Liver (tissue), 9 donors: Measurements from ENCODE around the gene DNM2. TPM values are rescaled to one million over a fixed set of nuclear protein-coding genes. Genes with fewer than 3 reads are reported as not detected.

ENCODE experiments used
- DNase-seq: peaks from one replicate; pipeline ENCODE4 v3.0.0-alpha.2; 2017; ENCODE audit warnings: low spot score
- H3K27ac ChIP-seq, 2 donors: one replicate each; pipeline ENCODE4 v1.7.0; 2013; ENCODE audit warnings: inconsistent platforms in 2 of 2, low read length in 2 of 2, control low read depth in 1 of 2, low read depth in 1 of 2, mild to moderate bottlenecking in 1 of 2
- H3K27me3 ChIP-seq, 4 donors: one replicate each; pipeline versions ENCODE4 v1.6.1 to v1.7.0; 2013; ENCODE audit warnings: low read length in 3 of 4, inconsistent platforms in 1 of 4, mild to moderate bottlenecking in 1 of 4, moderate library complexity in 1 of 4; ENCODE audit not compliant: control insufficient read depth in 4 of 4, insufficient read depth in 4 of 4
- H3K36me3 ChIP-seq, 4 donors: one replicate each; pipeline versions ENCODE4 v1.6.1 to v1.7.0; 2013; ENCODE audit warnings: low read length in 3 of 4, mild to moderate bottlenecking in 3 of 4, low read depth in 1 of 4, moderate library complexity in 1 of 4; ENCODE audit not compliant: control insufficient read depth in 4 of 4, insufficient read depth in 3 of 4
- H3K4me1 ChIP-seq, 4 donors: one replicate each; pipeline versions ENCODE4 v1.6.1 to v1.7.0; 2013; ENCODE audit warnings: low read length in 3 of 4, mild to moderate bottlenecking in 3 of 4, moderate library complexity in 1 of 4; ENCODE audit not compliant: control insufficient read depth in 4 of 4, insufficient read depth in 4 of 4
- H3K4me3 ChIP-seq, 3 donors: one replicate each; pipeline versions ENCODE4 v1.6.1 to v1.7.0; 2013; ENCODE audit warnings: low read length in 3 of 3, control low read depth in 1 of 3, low read depth in 1 of 3, mild to moderate bottlenecking in 1 of 3
- H3K9ac ChIP-seq, 2 donors: one replicate each; pipeline ENCODE4 v1.7.0; 2013; ENCODE audit warnings: low read length in 2 of 2, mild to moderate bottlenecking in 2 of 2, moderate library complexity in 2 of 2, control low read depth in 1 of 2, low read depth in 1 of 2
- H3K9me3 ChIP-seq, 4 donors: one replicate each; pipeline versions ENCODE4 v1.6.1 to v1.7.0; 2013; ENCODE audit warnings: low read length in 3 of 4; ENCODE audit not compliant: control insufficient read depth in 4 of 4
- ATF3 ChIP-seq: IDR thresholded peaks from 2 replicates; pipeline ENCODE4 v1.6.1; 2016; ENCODE audit warnings: antibody characterized with exemption
- CTCF ChIP-seq: fragments of 150-350 bp; IDR thresholded peaks from 2 replicates; pipeline ENCODE4 v1.5.1; 2017; ENCODE audit warnings: improper control_type of control experiment, low read depth, low read length; ENCODE audit not compliant: missing input control
- FOXA1 ChIP-seq: IDR thresholded peaks from 2 replicates; pipeline ENCODE4 v1.6.1; 2016; ENCODE audit warnings: antibody characterized with exemption
- FOXA2 ChIP-seq: IDR thresholded peaks from 2 replicates; pipeline ENCODE4 v1.6.1; 2016; ENCODE audit warnings: antibody characterized with exemption
- GABPA ChIP-seq, 2 donors: IDR thresholded peaks in 1 of 2; conservative IDR thresholded peaks in 1 of 2; 2 replicates each; pipeline ENCODE4 v1.6.1; 2016; ENCODE audit warnings: antibody characterized with exemption in 2 of 2, mild to moderate bottlenecking in 1 of 2, moderate library complexity in 1 of 2
- HNF4A ChIP-seq, 2 donors: conservative IDR thresholded peaks; 2 replicates each; pipeline ENCODE4 v1.6.1; 2016; ENCODE audit warnings: antibody characterized with exemption in 2 of 2, mild to moderate bottlenecking in 2 of 2
- HNF4G ChIP-seq: IDR thresholded peaks from 2 replicates; pipeline ENCODE4 v1.6.1; 2016; ENCODE audit warnings: antibody characterized with exemption
- JUND ChIP-seq, 2 donors: IDR thresholded peaks; 2 replicates each; pipeline ENCODE4 v1.6.1; 2016; ENCODE audit warnings: antibody characterized with exemption in 2 of 2
- NR2F2 ChIP-seq: IDR thresholded peaks from 2 replicates; pipeline ENCODE4 v1.6.1; 2016; ENCODE audit warnings: antibody characterized with exemption
- RAD21 ChIP-seq, 2 donors: IDR thresholded peaks; 2 replicates each; pipeline ENCODE4 v1.6.1; 2016; ENCODE audit warnings: antibody characterized with exemption in 2 of 2, mild to moderate bottlenecking in 2 of 2
- RXRA ChIP-seq, 2 donors: IDR thresholded peaks; 2 replicates each; pipeline ENCODE4 v1.6.1; 2017 to 2018; ENCODE audit warnings: antibody characterized with exemption in 2 of 2, mild to moderate bottlenecking in 1 of 2
- SP1 ChIP-seq: IDR thresholded peaks from 2 replicates; pipeline ENCODE4 v1.6.1; 2018; ENCODE audit warnings: antibody characterized with exemption, mild to moderate bottlenecking
- TAF1 ChIP-seq: conservative IDR thresholded peaks from 2 replicates; pipeline ENCODE4 v1.6.1; 2016; ENCODE audit warnings: antibody characterized with exemption, mild to moderate bottlenecking
- YY1 ChIP-seq: IDR thresholded peaks from 2 replicates; pipeline ENCODE4 v1.6.1; 2016; ENCODE audit warnings: antibody characterized with exemption, mild to moderate bottlenecking
- WGBS: extraction: QIAGEN DNeasy Blood & Tissue Kit; methylation state at CpG from one replicate; pipeline ENCODE4 v1.1.7; 2013; 5-methylcytosine and 5-hydroxymethylcytosine counted together
- polyA plus RNA-seq, 2 donors: library from polyadenylated mRNA; stranded (reverse) in 1 of 2; unstranded in 1 of 2; fragments of 200-250 nt in 1 of 2; fragments of >200 nt in 1 of 2; fragmentation: Nextera tagmentation in 1 of 2; extraction: Ambion mirVana in 1 of 2; gene quantifications; one replicate each; pipeline versions ENCODE4 v1.2.1 to v1.2.3, GENCODE V29; 2013 to 2015
- total RNA-seq, 2 donors: library from RNA; depleted of rRNA; stranded (reverse); fragments of >200 nt; gene quantifications; one replicate each; pipeline ENCODE4 v1.2.3, GENCODE V29; 2014
- TF ChIP-seq, protein P1 (sequence below): IDR thresholded peaks from 2 replicates; pipeline ENCODE4 v1.6.1; 2016; ENCODE audit warnings: antibody characterized with exemption
- TF ChIP-seq, protein P2 (sequence below): IDR thresholded peaks from 2 replicates; pipeline ENCODE4 v1.6.1; 2016; ENCODE audit warnings: antibody characterized with exemption, mild to moderate bottlenecking
- TF ChIP-seq, protein P3 (sequence below): IDR thresholded peaks from 2 replicates; pipeline ENCODE4 v1.6.1; 2016; ENCODE audit warnings: antibody characterized with exemption
- donor health status: healthy.
- donor health status: healthy.
- donor health status: healthy.
- donor health status: healthy.
- donor health status: healthy.

DNM2 gene
- total and polyA plus RNA-seq, 4 donors, result 23.1 to 95.1 (median 59.1) TPM

- WGBS, result 25% methylated on average over 10 of the region's 10 CpGs
- Histone ChIP-seq H3K9ac (no peak overlapping the region), H3K36me3 (peaks cover 0 to under 1% (median 0%) of the 10 kb centered on the region in 4 donors), H3K27me3 (no peaks in the 10 kb centered on the region), H3K4me1 (peaks cover 38 to 68% (median 63%) of the 10 kb centered on the region in 4 donors), H3K4me3 (no peak overlapping the region), H3K27ac (peak overlapping the region; percentile 30 to 55), H3K9me3 (no peaks in the 10 kb centered on the region)
- DNase-seq, result no peak
- TF ChIP-seq, protein P1, sequence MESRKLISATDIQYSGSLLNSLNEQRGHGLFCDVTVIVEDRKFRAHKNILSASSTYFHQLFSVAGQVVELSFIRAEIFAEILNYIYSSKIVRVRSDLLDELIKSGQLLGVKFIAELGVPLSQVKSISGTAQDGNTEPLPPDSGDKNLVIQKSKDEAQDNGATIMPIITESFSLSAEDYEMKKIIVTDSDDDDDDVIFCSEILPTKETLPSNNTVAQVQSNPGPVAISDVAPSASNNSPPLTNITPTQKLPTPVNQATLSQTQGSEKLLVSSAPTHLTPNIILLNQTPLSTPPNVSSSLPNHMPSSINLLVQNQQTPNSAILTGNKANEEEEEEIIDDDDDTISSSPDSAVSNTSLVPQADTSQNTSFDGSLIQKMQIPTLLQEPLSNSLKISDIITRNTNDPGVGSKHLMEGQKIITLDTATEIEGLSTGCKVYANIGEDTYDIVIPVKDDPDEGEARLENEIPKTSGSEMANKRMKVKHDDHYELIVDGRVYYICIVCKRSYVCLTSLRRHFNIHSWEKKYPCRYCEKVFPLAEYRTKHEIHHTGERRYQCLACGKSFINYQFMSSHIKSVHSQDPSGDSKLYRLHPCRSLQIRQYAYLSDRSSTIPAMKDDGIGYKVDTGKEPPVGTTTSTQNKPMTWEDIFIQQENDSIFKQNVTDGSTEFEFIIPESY, result no peak
- TF ChIP-seq FOXA1, result no peak
- TF ChIP-seq, protein P2, sequence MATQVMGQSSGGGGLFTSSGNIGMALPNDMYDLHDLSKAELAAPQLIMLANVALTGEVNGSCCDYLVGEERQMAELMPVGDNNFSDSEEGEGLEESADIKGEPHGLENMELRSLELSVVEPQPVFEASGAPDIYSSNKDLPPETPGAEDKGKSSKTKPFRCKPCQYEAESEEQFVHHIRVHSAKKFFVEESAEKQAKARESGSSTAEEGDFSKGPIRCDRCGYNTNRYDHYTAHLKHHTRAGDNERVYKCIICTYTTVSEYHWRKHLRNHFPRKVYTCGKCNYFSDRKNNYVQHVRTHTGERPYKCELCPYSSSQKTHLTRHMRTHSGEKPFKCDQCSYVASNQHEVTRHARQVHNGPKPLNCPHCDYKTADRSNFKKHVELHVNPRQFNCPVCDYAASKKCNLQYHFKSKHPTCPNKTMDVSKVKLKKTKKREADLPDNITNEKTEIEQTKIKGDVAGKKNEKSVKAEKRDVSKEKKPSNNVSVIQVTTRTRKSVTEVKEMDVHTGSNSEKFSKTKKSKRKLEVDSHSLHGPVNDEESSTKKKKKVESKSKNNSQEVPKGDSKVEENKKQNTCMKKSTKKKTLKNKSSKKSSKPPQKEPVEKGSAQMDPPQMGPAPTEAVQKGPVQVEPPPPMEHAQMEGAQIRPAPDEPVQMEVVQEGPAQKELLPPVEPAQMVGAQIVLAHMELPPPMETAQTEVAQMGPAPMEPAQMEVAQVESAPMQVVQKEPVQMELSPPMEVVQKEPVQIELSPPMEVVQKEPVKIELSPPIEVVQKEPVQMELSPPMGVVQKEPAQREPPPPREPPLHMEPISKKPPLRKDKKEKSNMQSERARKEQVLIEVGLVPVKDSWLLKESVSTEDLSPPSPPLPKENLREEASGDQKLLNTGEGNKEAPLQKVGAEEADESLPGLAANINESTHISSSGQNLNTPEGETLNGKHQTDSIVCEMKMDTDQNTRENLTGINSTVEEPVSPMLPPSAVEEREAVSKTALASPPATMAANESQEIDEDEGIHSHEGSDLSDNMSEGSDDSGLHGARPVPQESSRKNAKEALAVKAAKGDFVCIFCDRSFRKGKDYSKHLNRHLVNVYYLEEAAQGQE, result no peak
- no peak for TF ChIP-seq FOXA2
- TF ChIP-seq ATF3, result no peak
- TF ChIP-seq, protein P3, sequence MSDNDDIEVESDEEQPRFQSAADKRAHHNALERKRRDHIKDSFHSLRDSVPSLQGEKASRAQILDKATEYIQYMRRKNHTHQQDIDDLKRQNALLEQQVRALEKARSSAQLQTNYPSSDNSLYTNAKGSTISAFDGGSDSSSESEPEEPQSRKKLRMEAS, result no peak
- TF ChIP-seq CTCF, result no peak
- no peak for TF ChIP-seq RXRA (IDR thresholded peaks at IDR 0.05)
- TF ChIP-seq RAD21 (IDR thresholded peaks at IDR 0.05), result no peak
- TF ChIP-seq NR2F2, result no peak
- no peak for TF ChIP-seq YY1
- no peak for TF ChIP-seq TAF1
- TF ChIP-seq HNF4G, result no peak
- no peak for TF ChIP-seq HNF4A (conservative IDR thresholded peaks at IDR 0.05)
- no peak for TF ChIP-seq JUND (IDR thresholded peaks at IDR 0.05)
- TF ChIP-seq SP1, result no peak
- TF ChIP-seq GABPA (IDR thresholded peaks at IDR 0.05 in 1 of 2, conservative IDR thresholded peaks at IDR 0.05 in 1 of 2), result no peak
These were observed 48.9 kb downstream of the DNM2 start for GRCh38 chr19:10766671-10767201.
